ENCODE data around the gene COL5A1.

DNA sequence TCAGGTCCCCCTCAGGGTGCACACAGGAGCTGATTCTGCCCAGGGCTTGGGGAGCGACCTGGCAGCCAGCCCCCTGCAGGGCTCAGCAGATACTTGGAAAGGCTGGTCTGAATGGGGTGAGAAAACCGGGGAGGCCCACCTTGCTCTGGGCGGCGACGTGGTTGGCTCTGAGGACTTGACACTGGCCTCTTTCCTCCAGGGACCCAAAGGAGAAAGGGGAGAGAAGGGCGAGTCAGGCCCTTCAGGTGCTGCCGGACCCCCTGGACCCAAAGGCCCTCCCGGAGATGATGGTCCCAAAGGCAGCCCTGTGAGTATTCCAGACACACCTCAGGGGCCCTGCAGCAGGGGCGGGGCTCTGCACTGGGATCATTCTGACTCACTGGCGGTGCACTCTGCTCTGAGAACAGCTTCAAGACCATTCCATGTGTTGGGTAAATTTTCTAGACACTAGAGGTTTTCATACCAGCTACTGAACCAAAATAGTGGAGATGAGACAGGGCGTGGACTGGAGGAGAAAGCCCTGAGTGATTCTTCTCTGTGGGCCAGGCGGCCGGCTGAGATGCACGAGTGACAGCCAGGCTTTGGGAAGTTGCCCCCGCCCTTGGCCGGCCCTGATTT, 173.1 kb downstream of the COL5A1 start:
- no peak for TF ChIP-seq TAF1 (IDR thresholded peaks at IDR 0.05; ENCODE audit: borderline replicate concordance, insufficient read depth, low read length)
- TF ChIP-seq POLR2AphosphoS5 (IDR thresholded peaks at IDR 0.05; ENCODE audit: low read depth, low read length): no peak
- TF ChIP-seq, protein P1, sequence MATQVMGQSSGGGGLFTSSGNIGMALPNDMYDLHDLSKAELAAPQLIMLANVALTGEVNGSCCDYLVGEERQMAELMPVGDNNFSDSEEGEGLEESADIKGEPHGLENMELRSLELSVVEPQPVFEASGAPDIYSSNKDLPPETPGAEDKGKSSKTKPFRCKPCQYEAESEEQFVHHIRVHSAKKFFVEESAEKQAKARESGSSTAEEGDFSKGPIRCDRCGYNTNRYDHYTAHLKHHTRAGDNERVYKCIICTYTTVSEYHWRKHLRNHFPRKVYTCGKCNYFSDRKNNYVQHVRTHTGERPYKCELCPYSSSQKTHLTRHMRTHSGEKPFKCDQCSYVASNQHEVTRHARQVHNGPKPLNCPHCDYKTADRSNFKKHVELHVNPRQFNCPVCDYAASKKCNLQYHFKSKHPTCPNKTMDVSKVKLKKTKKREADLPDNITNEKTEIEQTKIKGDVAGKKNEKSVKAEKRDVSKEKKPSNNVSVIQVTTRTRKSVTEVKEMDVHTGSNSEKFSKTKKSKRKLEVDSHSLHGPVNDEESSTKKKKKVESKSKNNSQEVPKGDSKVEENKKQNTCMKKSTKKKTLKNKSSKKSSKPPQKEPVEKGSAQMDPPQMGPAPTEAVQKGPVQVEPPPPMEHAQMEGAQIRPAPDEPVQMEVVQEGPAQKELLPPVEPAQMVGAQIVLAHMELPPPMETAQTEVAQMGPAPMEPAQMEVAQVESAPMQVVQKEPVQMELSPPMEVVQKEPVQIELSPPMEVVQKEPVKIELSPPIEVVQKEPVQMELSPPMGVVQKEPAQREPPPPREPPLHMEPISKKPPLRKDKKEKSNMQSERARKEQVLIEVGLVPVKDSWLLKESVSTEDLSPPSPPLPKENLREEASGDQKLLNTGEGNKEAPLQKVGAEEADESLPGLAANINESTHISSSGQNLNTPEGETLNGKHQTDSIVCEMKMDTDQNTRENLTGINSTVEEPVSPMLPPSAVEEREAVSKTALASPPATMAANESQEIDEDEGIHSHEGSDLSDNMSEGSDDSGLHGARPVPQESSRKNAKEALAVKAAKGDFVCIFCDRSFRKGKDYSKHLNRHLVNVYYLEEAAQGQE (IDR thresholded peaks at IDR 0.05; ENCODE audit: insufficient read depth in 1 of 2, low read depth in 2 of 2, low read length in 2 of 2): no peak
- TF ChIP-seq SIN3A (IDR thresholded peaks at IDR 0.05; ENCODE audit: borderline replicate concordance, insufficient read depth, low read length): no peak
- TF ChIP-seq FOXP2 (optimal IDR thresholded peaks at IDR 0.05; ENCODE audit: borderline replicate concordance, extremely low read depth, extremely low read length, insufficient read depth): no peak

Data from PFSK-1 (cell line).